HL-60 (cell line): ENCODE data around the gene ARL6IP1.

ENCODE experiments used
- GABPA ChIP-seq: IDR thresholded peaks from 2 replicates; pipeline ENCODE4 v1.6.1; 2012; ENCODE audit warnings: low read depth
- POLR2AphosphoS5 ChIP-seq: IDR thresholded peaks from 2 replicates; pipeline ENCODE4 v1.6.1; 2012; ENCODE audit warnings: low read depth
- TF ChIP-seq, protein P1 (sequence below): IDR thresholded peaks from one replicate; pipeline ENCODE4 v1.5.1; 2011; ENCODE audit warnings: low read length, control low read depth, inconsistent platforms; ENCODE audit not compliant: insufficient read depth
- TF ChIP-seq, protein P2 (sequence below): IDR thresholded peaks from 2 replicates; pipeline ENCODE4 v1.6.1; 2012; ENCODE audit warnings: low read depth; ENCODE audit not compliant: insufficient replicate concordance

- TF ChIP-seq, protein P1, sequence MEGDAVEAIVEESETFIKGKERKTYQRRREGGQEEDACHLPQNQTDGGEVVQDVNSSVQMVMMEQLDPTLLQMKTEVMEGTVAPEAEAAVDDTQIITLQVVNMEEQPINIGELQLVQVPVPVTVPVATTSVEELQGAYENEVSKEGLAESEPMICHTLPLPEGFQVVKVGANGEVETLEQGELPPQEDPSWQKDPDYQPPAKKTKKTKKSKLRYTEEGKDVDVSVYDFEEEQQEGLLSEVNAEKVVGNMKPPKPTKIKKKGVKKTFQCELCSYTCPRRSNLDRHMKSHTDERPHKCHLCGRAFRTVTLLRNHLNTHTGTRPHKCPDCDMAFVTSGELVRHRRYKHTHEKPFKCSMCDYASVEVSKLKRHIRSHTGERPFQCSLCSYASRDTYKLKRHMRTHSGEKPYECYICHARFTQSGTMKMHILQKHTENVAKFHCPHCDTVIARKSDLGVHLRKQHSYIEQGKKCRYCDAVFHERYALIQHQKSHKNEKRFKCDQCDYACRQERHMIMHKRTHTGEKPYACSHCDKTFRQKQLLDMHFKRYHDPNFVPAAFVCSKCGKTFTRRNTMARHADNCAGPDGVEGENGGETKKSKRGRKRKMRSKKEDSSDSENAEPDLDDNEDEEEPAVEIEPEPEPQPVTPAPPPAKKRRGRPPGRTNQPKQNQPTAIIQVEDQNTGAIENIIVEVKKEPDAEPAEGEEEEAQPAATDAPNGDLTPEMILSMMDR, result no peak
- TF ChIP-seq GABPA (no peak), POLR2AphosphoS5 (no peak)
- TF ChIP-seq, protein P2, sequence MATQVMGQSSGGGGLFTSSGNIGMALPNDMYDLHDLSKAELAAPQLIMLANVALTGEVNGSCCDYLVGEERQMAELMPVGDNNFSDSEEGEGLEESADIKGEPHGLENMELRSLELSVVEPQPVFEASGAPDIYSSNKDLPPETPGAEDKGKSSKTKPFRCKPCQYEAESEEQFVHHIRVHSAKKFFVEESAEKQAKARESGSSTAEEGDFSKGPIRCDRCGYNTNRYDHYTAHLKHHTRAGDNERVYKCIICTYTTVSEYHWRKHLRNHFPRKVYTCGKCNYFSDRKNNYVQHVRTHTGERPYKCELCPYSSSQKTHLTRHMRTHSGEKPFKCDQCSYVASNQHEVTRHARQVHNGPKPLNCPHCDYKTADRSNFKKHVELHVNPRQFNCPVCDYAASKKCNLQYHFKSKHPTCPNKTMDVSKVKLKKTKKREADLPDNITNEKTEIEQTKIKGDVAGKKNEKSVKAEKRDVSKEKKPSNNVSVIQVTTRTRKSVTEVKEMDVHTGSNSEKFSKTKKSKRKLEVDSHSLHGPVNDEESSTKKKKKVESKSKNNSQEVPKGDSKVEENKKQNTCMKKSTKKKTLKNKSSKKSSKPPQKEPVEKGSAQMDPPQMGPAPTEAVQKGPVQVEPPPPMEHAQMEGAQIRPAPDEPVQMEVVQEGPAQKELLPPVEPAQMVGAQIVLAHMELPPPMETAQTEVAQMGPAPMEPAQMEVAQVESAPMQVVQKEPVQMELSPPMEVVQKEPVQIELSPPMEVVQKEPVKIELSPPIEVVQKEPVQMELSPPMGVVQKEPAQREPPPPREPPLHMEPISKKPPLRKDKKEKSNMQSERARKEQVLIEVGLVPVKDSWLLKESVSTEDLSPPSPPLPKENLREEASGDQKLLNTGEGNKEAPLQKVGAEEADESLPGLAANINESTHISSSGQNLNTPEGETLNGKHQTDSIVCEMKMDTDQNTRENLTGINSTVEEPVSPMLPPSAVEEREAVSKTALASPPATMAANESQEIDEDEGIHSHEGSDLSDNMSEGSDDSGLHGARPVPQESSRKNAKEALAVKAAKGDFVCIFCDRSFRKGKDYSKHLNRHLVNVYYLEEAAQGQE, result no peak
These were observed 10.6 kb upstream of the ARL6IP1 start for GRCh38 chr16:18811925-18812324.
